Smooth muscle cell (in vitro differentiated cells): ENCODE measurements around the gene LDLRAD3. TPM values are rescaled to one million over a fixed set of nuclear protein-coding genes. Genes with fewer than 3 reads are reported as not detected.
A peak's percentile ranks its signal among the peaks of the same experiment; 100 is the strongest.

ENCODE experiments used
- DNase-seq: peaks from one replicate; lab custom pipeline; 2025; ENCODE audit not compliant: unreplicated experiment; lab: John Stamatoyannopoulos, UW
- H2AFZ ChIP-seq: fragments of 200-600 bp; sonication (generic); 2 replicates; pipeline ENCODE4 v1.6.0; 2016; ENCODE audit warnings: antibody characterized with exemption, low read depth, mild to moderate bottlenecking
- H3F3A ChIP-seq: fragments of 200-600 bp; sonication (generic); 2 replicates; pipeline ENCODE4 v1.6.0; 2017; ENCODE audit warnings: antibody characterized with exemption, low read depth
- H3K27ac ChIP-seq: fragments of 200-600 bp; sonication (generic); 2 replicates; pipeline ENCODE4 v1.5.1; 2016; ENCODE audit warnings: low read depth, mild to moderate bottlenecking
- H3K27me3 ChIP-seq: fragments of 200-600 bp; sonication (generic); 2 replicates; pipeline ENCODE4 v1.6.1; 2016; ENCODE audit warnings: low read depth, mild to moderate bottlenecking
- H3K36me3 ChIP-seq: fragments of 200-600 bp; sonication (generic); 2 replicates; pipeline ENCODE4 v1.5.1; 2016; ENCODE audit warnings: low read depth
- H3K4me1 ChIP-seq: fragments of 200-600 bp; sonication (generic); 2 replicates; pipeline ENCODE4 v1.5.1; 2016; ENCODE audit warnings: low read depth
- H3K4me2 ChIP-seq: fragments of 200-600 bp; sonication (generic); 2 replicates; pipeline ENCODE4 v1.6.0; 2016; ENCODE audit warnings: mild to moderate bottlenecking
- H3K4me3 ChIP-seq: fragments of 200-600 bp; sonication (generic); 2 replicates; pipeline ENCODE4 v1.5.1; 2016; ENCODE audit warnings: mild to moderate bottlenecking
- H3K79me2 ChIP-seq: fragments of 200-600 bp; sonication (generic); 2 replicates; pipeline ENCODE4 v1.6.0; 2016; ENCODE audit warnings: low read depth, mild to moderate bottlenecking
- H3K9ac ChIP-seq: fragments of 200-600 bp; sonication (generic); 2 replicates; pipeline ENCODE4 v1.6.0; 2016; ENCODE audit warnings: low read depth
- H3K9me3 ChIP-seq: fragments of 200-600 bp; sonication (generic); replicated peaks from 2 replicates; pipeline ENCODE4 v1.5.1; 2016; ENCODE audit warnings: low read depth
- H4K20me1 ChIP-seq: fragments of 200-600 bp; sonication (generic); 2 replicates; pipeline ENCODE4 v1.6.0; 2016; ENCODE audit warnings: low read depth
- CTCF ChIP-seq: fragments of 200-600 bp; sonication (generic); IDR thresholded peaks from 2 replicates; pipeline ENCODE4 v1.5.1; 2017; ENCODE audit warnings: borderline replicate concordance, mild to moderate bottlenecking, antibody characterized with exemption; ENCODE audit not compliant: insufficient read depth, poor library complexity, severe bottlenecking
- WGBS: methylation state at CpG from one replicate; pipeline ENCODE4 v1.1.7; 2016; ENCODE audit warnings: low lambda C conversion rate; 5-methylcytosine and 5-hydroxymethylcytosine counted together
- polyA plus RNA-seq: library from polyadenylated mRNA; unstranded; fragments of >200 nt; fragmentation: Nextera tagmentation; extraction: Ambion mirVana; gene quantifications from 2 replicates; pipeline ENCODE4 v1.2.1, GENCODE V29; 2016
- total RNA-seq: library from RNA; depleted of rRNA; stranded (reverse); fragments of >200 nt; gene quantifications from 2 replicates; pipeline ENCODE4 v1.2.3, GENCODE V29; 2014

Gene LDLRAD3
- total and polyA plus RNA-seq, 2 experiments from 2014 or later, result 6.1 to 10.0 TPM

- no peak for TF ChIP-seq CTCF
- Histone ChIP-seq H3K36me3 (no peaks in the 10 kb centered on the region), H3K4me3 (no peak overlapping the region), H4K20me1 (no peaks in the 10 kb centered on the region), H3K9me3 (no peaks in the 10 kb centered on the region), H2AFZ (no peak overlapping the region), H3K4me1 (peaks cover 20% of the 10 kb centered on the region), H3F3A (no peaks in the 10 kb centered on the region), H3K79me2 (no peaks in the 10 kb centered on the region), H3K9ac (no peak overlapping the region), H3K27me3 (no peaks in the 10 kb centered on the region), H3K4me2 (peak overlapping the region; percentile 52), H3K27ac (no peak overlapping the region)
- WGBS, result 43% methylated on average over 5 of the region's 5 CpGs
- DNase-seq, result no peak
Measured at GRCh38 chr11:36195496-36196354, 251.9 kb downstream of the LDLRAD3 start.

- Histone ChIP-seq H3F3A (no peaks in the 10 kb centered on the region), H3K9ac (no peak overlapping the region), H3K27me3 (no peaks in the 10 kb centered on the region), H3K4me3 (no peak overlapping the region), H3K4me1 (peaks cover 20% of the 10 kb centered on the region), H3K27ac (no peak overlapping the region), H2AFZ (no peak overlapping the region), H3K9me3 (no peaks in the 10 kb centered on the region), H3K36me3 (no peaks in the 10 kb centered on the region), H3K79me2 (no peaks in the 10 kb centered on the region), H3K4me2 (peak overlapping the region; percentile 52), H4K20me1 (no peaks in the 10 kb centered on the region)
- 39% methylated on average over 7 of the region's 7 CpGs for WGBS
- DNase-seq, result no peak
- TF ChIP-seq CTCF, result no peak
Measured at GRCh38 chr11:36196411-36196998, 252.6 kb downstream of the LDLRAD3 start.

- Histone ChIP-seq H4K20me1 (no peaks in the 10 kb centered on the region), H3F3A (no peaks in the 10 kb centered on the region), H3K79me2 (no peaks in the 10 kb centered on the region), H3K4me2 (no peak overlapping the region), H3K9ac (no peak overlapping the region), H3K27ac (no peak overlapping the region), H3K36me3 (no peaks in the 10 kb centered on the region), H2AFZ (no peak overlapping the region), H3K4me3 (no peak overlapping the region), H3K4me1 (peaks cover 6% of the 10 kb centered on the region), H3K27me3 (no peaks in the 10 kb centered on the region), H3K9me3 (no peaks in the 10 kb centered on the region)
- no peak for TF ChIP-seq CTCF
- no peak for DNase-seq
- 97% methylated on average over 3 of the region's 3 CpGs for WGBS
Measured at GRCh38 chr11:36201411-36201810, 257.5 kb downstream of the LDLRAD3 start.
